B cell (primary cell): ENCODE data around the gene GSTP1.

Experiments
- EZH2 ChIP-seq: IDR thresholded peaks from 2 replicates; pipeline ENCODE4 v1.6.1; 2012; ENCODE audit warnings: borderline replicate concordance, low read depth, mild to moderate bottlenecking, moderate library complexity, low read length; ENCODE audit not compliant: insufficient read depth, poor library complexity, severe bottlenecking
- TF ChIP-seq, protein P1 (sequence below): fragments of 200-600 bp; IDR thresholded peaks from one replicate; pipeline ENCODE4 v1.8.0; 2022; ENCODE audit warnings: antibody characterized with exemption, mild to moderate bottlenecking

DNA sequence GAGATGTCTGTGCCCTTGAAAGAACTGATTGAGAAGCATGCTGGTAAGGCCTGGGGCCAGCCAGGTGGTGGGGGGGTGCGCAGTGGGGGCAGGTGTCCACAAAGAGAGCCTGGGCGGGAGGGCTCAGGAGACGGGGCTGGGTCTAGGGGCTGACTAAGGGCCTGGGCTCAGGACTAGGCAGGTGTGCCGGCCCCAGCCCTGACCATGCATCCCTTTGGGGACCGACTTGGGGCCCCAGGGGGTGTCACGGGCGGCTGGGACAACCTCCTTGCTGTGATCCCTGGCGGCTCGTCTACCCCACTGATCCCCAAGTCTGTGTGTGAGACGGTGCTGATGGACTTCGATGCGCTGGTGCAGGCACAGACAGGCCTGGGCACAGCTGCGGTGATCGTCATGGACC, 27.6 kb downstream of the GSTP1 start:
- no peak for TF ChIP-seq EZH2
- TF ChIP-seq, protein P1, sequence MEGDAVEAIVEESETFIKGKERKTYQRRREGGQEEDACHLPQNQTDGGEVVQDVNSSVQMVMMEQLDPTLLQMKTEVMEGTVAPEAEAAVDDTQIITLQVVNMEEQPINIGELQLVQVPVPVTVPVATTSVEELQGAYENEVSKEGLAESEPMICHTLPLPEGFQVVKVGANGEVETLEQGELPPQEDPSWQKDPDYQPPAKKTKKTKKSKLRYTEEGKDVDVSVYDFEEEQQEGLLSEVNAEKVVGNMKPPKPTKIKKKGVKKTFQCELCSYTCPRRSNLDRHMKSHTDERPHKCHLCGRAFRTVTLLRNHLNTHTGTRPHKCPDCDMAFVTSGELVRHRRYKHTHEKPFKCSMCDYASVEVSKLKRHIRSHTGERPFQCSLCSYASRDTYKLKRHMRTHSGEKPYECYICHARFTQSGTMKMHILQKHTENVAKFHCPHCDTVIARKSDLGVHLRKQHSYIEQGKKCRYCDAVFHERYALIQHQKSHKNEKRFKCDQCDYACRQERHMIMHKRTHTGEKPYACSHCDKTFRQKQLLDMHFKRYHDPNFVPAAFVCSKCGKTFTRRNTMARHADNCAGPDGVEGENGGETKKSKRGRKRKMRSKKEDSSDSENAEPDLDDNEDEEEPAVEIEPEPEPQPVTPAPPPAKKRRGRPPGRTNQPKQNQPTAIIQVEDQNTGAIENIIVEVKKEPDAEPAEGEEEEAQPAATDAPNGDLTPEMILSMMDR, result no peak
